Measurements from ENCODE around the gene CEBPG. TPM values are rescaled to one million over a fixed set of nuclear protein-coding genes. Genes with fewer than 3 reads are reported as not detected.

CEBPG gene
- total RNA-seq, 1 experiment from 2014 or later, result 41.5 TPM

GRCh38 chr19:33420821-33421220 is 47.3 kb downstream of the CEBPG start:
- CTCF ChIA-PET, result no interaction called here

GRCh38 chr19:33421368-33421767 is 47.9 kb downstream of the CEBPG start:
- Histone ChIP-seq H3K36me3 (ENCODE audit: control insufficient read depth, insufficient read depth, low read length) (no peaks in the 10 kb centered on the region), H3K9me3 (ENCODE audit: control insufficient read depth, insufficient read depth, low read depth, low read length) (no peaks in the 10 kb centered on the region), H3K27me3 (ENCODE audit: control insufficient read depth, insufficient read depth, low read length) (no peaks in the 10 kb centered on the region), H3K27ac (ENCODE audit: low read length) (no peak overlapping the region), H3K4me3 (ENCODE audit: low read depth in 2 of 2, low read length in 2 of 2) (no peak overlapping the region), H3K4me1 (ENCODE audit: control insufficient read depth, insufficient read depth, low read length) (peaks cover 4% of the 10 kb centered on the region; the same call in 1 of the 2 replicates)
- BruUV-seq (replicated peaks), result no TSS peak
- intact Hi-C loops (cut with micrococcal nuclease; ENCODE audit: unreplicated experiment), result no loop called here
- no peak for DNase-seq (ENCODE audit: low read depth, low spot score)
- in situ Hi-C loops (cut with HindIII; ENCODE audit: low pct_unique_long_range_greater_than_20kb, low sequenced_read_pairs), result no loop called here
- no peak for TF ChIP-seq TCF7L2 (IDR thresholded peaks at IDR 0.05; ENCODE audit: low read depth, low read length)
- TF ChIP-seq, protein P1, sequence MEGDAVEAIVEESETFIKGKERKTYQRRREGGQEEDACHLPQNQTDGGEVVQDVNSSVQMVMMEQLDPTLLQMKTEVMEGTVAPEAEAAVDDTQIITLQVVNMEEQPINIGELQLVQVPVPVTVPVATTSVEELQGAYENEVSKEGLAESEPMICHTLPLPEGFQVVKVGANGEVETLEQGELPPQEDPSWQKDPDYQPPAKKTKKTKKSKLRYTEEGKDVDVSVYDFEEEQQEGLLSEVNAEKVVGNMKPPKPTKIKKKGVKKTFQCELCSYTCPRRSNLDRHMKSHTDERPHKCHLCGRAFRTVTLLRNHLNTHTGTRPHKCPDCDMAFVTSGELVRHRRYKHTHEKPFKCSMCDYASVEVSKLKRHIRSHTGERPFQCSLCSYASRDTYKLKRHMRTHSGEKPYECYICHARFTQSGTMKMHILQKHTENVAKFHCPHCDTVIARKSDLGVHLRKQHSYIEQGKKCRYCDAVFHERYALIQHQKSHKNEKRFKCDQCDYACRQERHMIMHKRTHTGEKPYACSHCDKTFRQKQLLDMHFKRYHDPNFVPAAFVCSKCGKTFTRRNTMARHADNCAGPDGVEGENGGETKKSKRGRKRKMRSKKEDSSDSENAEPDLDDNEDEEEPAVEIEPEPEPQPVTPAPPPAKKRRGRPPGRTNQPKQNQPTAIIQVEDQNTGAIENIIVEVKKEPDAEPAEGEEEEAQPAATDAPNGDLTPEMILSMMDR (IDR thresholded peaks at IDR 0.05), result no peak
- no peak for TF ChIP-seq REST (IDR thresholded peaks at IDR 0.05; ENCODE audit: insufficient read depth in 1 of 2, low read depth in 2 of 2, low read length in 1 of 2)
- no peak for TF ChIP-seq POLR2AphosphoS5 (IDR thresholded peaks at IDR 0.05; ENCODE audit: low read depth, low read length)
- TF ChIP-seq SIN3A (IDR thresholded peaks at IDR 0.05; ENCODE audit: borderline replicate concordance, insufficient read depth, low read depth, low read length), result no peak
- CTCF ChIA-PET, result interaction anchor here (1.1 kb wide), 1 partner anchor 12 kb away, joined by 4 read pairs; no protein-coding TSS in a partner anchor
- POLR2A ChIA-PET, result no interaction called here
- no peak for ATAC-seq

More at GRCh38 chr19:33420821-33421220, 47.3 kb downstream of the CEBPG start:
- ATAC-seq (no peak), DNase-seq (ENCODE audit: low read depth, low spot score) (no peak)
- Histone ChIP-seq H3K4me1 (ENCODE audit: control insufficient read depth, insufficient read depth, low read length) (peaks cover 4% of the 10 kb centered on the region; the same call in 1 of the 2 replicates), H3K36me3 (ENCODE audit: control insufficient read depth, insufficient read depth, low read length) (no peaks in the 10 kb centered on the region), H3K4me3 (ENCODE audit: low read depth in 2 of 2, low read length in 2 of 2) (no peak overlapping the region), H3K27ac (ENCODE audit: low read length) (no peak overlapping the region), H3K27me3 (ENCODE audit: control insufficient read depth, insufficient read depth, low read length) (no peaks in the 10 kb centered on the region), H3K9me3 (ENCODE audit: control insufficient read depth, insufficient read depth, low read depth, low read length) (no peaks in the 10 kb centered on the region)
- intact Hi-C loops (cut with micrococcal nuclease; ENCODE audit: unreplicated experiment), result no loop called here
- POLR2A ChIA-PET, result no interaction called here
- TF ChIP-seq, protein P1 (IDR thresholded peaks at IDR 0.05), result no peak
- TF ChIP-seq POLR2AphosphoS5 (IDR thresholded peaks at IDR 0.05; ENCODE audit: low read depth, low read length) (no peak), SIN3A (IDR thresholded peaks at IDR 0.05; ENCODE audit: borderline replicate concordance, insufficient read depth, low read depth, low read length) (no peak), REST (IDR thresholded peaks at IDR 0.05; ENCODE audit: insufficient read depth in 1 of 2, low read depth in 2 of 2, low read length in 1 of 2) (no peak), TCF7L2 (IDR thresholded peaks at IDR 0.05; ENCODE audit: low read depth, low read length) (no peak)
- in situ Hi-C loops (cut with HindIII; ENCODE audit: low pct_unique_long_range_greater_than_20kb, low sequenced_read_pairs), result no loop called here
- BruUV-seq (replicated peaks), result no TSS peak

All from Panc1 (cell line).